NCI-H69 (cell line): Measurements from ENCODE around the gene ACSL6.

ENCODE experiments used
- DNase-seq: peaks from one replicate; lab custom pipeline; 2025; lab: John Stamatoyannopoulos, UW

ACSL6 gene

DNA sequence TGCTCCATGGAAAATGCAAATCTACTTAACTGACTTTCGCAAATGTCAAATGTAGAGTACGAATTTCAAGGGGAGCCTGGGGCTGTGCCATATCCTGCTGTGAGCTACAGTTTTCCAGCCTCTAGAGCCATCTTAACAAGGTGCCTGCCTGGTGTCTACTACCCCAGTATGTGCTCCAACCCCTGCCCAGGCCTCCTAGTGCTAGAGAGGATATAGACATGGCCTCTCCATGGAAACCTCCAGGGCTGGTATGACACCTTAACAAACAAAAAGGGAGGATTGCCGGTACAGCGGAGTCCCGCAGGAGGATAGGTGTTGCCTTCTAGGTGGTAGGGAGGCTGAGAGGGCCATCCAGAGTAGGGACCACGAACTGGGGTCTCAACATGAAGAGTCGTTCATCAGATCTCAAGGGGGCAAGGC is 35.4 kb upstream of the ACSL6 start:
- peak; percentile 17 for DNase-seq

DNA sequence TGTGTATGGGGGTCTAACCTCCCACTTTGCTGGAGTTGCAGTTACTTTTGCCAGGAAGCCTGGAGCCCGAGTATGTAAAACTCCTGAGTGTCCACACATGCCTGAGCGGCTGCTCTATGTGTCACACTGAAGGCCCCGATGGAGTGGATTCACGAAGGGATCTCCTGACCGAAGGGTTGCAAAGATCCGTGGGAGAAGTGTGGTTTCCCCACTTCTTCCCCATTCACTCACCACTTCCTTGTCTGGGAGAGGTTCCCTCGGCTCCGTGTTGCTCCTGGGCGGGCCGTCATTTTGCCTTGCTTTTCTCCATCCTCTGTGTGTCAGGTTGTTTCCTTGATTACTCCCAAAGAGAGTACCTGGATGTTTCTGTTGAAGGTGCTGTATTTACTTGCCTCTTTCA is 32.7 kb upstream of the ACSL6 start:
- DNase-seq: no peak

DNA sequence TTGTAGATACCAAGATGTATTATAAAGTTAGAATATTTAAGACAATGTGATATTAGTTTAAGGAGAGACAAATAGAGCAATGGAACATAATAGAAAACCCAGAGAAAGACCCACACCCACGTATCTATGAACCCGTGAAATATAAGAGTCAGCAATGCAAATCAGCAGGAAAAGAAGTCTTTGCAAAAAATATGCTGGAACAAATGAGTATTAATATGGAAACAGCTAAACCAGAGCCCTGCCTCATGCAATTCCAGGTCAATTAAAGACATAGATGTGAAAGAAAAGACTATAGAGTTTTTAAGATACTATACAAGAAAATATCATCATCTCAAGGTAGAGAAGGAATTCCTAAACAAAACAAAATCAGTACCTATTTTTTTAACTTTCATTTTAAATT is 25.9 kb upstream of the ACSL6 start:
- no peak for DNase-seq

DNA sequence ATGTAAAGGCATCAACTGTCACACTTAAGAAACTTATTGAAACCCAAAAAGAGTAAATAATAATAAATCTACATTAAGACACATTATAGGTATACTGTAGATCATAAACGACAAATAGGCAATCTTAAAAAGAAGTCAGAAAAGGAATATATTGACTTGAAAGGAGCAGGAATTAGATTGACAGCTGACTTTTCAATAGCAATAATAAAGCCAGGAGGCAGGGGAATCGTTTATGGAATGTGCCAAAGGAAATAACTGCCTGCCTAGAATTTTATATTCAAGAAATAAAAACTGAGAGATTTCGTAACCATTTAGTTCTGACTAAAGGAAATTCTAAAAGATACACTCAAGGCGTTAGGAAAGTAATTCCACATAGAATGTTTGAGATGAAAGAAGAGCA is 21.7 kb upstream of the ACSL6 start:
- no peak for DNase-seq

DNA sequence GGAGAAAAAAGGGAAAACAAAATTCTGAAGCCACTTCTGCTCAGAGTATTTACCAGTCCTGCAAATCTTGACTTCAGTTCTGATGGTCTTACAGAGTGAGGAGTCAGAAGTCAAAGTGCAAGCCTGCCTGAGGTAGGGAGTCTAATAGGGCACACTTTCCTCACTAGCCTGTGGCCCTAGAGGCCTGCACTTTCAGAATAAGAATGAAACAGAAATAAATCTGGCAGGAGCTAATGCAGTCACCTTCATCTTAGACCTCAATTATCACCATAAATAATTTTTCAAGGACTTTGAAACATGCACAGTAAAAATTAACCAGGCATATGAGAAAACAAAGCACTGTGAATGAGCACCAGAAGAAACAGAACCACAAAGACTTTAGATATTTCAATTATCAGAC is 20.7 kb upstream of the ACSL6 start:
- DNase-seq: no peak

DNA sequence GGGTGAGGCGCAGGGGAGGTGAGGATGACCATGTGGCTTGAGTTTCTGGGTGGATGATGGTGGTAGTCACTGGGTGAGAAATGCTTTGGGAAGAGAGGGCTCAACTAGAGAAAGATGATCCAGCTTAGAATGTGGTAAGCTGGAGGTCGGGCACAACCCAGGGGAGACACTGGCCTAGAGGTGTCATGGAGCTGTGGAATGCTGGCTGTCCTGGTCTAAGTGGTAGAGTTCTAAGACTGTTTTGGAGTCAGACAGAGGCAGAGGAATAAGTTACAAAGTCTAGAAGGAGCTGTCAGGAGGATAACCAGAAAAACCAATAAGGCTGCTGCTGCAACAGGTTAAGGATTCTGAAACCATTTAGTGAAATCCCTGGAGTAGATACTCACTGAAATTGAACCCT is 19.2 kb upstream of the ACSL6 start:
- no peak for DNase-seq

DNA sequence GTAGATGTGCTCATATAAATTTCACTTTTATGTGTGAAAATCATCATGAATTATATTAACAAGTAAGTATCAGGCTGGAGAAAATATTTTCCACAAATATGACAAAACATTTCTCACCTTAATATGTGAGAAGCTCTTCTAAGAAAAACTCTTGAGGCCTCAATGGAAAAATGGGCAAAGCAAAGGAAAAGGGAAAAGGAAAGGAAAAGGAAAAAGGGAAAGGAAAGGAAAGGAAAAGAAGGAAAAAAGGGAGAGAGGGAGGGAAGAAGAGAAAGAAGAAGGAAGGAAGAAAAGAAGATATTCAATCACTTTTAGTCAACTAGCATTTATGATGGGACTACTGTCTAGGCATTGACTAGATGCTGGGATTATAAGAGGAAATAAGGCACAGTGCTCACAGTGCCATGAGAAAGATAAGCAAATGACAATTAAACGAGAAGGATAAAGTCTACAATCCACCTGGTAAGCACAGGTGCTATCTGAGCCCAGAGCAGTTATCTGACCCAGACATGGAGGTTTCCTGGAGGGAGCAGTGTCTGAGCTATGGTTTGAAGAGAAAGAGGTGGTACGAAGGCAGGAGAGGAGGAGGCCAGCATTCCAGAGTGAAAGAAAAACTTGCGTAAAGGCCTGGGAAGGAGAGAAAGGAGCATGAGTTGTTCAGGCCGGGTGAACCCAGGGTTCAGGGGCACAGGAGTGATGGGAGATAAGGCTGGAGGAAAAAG is 18.3 kb upstream of the ACSL6 start:
- DNase-seq: no peak

DNA sequence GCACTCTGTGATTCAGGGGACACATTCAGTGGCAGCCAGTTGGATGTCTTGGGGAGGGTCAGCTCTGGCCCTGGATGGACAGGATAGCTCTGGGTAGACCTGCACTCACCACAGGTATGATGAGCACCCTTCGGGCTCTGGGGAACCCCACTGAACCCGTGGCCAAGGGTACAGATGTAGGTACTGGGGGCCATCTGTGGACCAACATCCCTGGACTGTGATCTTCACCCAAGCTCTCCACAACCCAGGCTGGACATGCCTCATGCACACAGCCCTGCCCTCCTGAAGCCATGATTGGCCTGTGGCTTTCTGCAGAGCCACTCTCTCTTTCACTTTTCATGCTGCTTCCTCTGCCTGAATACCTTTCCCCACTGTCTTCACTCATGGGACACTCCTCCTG is 15.6 kb upstream of the ACSL6 start:
- no peak for DNase-seq

DNA sequence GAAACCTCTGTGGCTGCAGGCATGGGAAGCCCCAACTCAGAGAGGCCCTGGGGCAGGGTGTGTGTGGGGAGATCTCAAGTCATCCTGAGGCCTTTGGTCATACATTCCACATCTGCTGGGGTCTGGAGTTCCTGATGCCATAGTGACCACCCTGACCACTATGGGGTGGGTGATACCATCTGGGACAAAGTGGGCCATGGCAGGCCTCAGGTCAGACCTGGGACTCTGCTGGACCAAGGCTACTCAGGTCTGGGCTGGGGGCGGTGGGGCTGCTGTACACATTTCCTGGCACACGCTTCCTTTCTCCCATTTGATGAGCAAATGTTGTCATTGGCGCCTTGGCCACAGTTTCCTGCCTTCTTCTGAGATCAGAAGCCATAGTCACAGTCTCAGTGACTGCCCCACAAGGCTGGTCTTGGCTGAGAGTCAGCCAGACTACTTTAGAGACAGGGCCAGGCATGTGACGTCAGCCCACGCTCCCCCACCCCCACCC is 15.1 kb upstream of the ACSL6 start:
- no peak for DNase-seq

DNA sequence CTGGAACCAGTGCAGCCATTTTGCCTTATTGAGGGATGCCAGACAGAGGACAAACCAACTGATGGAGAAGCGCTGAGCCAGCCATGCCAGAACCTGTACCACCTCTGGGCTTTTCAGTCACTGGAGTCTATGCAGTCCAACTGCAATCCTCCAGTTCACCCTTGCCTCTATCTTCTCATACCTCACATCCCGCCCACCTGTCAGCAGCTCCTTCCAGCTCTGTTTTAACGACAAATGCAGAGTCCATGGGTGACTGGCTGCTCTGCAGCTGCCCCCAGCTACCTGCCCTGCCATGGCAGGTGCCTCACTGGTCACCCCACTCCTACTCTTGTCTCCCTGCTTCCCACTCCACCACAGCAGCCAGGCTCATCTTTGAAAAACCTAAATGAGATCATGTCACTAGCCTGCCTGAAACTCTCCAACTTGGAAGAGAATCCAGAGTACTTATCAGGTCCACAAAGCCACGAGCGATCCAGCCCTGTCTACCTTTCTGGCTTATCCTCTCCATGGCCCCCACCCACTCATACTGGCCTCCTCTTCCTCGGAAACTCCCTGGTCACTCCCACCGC is 14.0 kb upstream of the ACSL6 start:
- DNase-seq: no peak

DNA sequence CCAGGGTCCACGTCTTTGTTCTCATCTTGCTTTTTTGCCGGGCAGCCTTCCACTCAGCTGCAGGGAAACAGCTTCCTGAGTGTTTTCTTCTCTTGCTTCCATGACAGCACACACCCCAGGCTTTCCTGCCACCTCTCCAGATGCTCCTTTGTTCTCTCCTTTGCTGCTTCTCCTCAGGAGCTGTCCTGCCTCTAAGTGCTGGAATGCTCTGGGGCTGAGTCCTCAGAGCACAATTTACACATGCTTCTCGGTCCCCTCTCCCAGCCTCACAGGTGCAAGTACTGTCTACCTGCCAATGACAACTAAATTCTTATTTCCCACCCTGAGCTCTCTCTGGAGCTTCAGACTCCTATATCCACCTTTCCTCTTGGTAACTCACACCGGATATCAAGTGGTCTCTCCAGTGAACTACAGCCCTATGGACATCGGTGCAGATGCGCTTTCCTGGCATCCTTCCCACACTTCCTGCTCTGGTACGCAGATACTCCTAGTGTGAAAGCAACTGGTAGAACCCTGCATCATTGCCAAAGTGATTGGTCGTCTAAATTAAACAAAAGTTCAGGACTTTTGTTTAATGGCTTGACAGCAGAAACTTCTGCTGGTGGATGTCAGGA is 13.4 kb upstream of the ACSL6 start:
- peak; percentile 76 for DNase-seq

DNA sequence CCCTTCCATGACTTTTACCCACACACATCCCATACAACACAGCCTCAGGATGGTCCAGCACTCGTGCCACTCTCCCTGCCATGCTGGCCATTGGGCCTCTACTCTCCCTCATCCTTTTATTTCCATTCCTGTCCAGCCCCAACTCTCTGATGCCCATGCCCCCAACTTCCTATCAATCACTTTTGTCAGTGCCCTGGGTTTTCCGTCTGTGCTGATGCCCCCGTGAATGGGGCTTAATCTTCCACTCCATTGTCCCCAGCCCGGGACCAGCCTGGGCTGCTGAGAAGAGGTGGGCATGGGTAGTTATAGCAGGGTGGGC is 12.6 kb upstream of the ACSL6 start:
- no peak for DNase-seq

DNA sequence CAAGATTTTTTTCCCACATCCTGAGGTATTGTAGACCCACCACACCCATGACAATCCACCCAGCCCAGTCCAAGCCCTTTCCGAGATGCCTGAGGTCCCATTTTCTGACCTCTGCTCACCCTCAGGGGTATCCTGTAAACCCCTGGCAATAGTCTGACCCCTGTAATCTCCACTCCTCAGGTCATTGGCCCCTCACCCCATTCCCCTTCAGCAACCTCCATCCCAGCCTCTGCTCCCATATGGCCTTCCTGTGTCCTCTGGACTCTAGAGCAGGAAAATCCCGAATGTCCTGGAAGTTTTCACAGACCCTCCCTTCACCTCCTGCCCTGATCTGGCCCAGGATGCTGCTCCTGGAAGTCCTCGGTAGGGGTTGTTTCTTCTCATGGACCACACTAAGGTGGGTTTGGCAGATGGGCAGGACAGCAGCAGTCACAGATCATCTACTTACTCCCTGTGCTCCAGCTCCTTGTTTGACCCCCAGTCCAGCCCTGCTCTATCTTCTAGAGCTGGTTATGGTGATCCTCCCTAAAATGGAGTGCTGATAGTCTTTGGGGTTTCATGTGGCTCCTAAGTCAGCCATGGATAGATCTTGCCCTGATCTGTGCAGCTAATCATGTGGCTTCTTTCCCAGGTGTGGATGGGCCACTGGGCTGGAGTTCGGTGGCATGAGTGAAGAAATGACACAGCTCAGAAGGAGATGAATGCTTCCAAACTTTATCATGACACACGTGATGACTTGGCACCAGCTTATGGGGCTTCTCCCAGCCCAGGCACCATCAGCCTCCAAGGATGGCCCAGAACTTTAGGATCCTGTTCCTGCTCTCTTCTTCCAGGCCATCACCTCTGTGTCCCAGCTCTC is 12.0 kb upstream of the ACSL6 start:
- no peak for DNase-seq

DNA sequence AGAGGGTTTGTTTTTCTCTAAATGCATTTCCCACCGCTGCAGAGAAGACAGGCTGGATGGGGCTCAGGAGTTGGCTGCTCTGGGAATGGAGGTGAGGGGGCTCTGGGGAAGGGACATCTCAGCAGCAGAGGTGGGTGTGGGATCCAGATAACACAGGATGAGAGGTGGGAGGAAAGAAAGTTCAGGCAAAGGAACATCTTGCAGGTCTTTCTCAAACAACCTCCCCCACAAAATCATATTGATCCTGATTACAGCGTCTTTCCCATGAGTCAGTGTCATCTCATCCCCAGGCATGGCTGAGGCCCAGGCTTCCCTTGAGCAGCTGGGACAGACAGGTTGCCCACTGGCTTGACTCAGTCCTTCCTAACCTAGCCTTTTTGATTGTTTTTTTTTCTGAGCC is 11.3 kb upstream of the ACSL6 start:
- DNase-seq: no peak

DNA sequence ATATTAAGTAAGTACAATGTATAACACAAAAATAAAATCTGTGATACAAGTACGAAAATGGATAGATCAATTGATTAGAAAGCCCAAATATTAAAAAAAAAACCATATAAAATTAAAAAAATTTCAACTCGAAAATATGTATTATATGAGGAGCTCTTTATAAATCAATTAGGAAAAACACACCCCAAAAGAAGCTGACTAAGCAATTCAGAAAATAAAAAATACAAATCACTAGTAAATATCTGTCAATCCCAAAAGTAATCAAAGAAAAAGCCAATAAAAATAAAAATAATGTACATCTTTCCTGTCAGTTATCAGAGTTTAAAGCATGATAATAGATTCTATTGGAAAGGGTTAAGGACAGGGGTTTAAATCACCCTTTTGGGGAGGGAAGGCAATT is 10.2 kb upstream of the ACSL6 start:
- no peak for DNase-seq

DNA sequence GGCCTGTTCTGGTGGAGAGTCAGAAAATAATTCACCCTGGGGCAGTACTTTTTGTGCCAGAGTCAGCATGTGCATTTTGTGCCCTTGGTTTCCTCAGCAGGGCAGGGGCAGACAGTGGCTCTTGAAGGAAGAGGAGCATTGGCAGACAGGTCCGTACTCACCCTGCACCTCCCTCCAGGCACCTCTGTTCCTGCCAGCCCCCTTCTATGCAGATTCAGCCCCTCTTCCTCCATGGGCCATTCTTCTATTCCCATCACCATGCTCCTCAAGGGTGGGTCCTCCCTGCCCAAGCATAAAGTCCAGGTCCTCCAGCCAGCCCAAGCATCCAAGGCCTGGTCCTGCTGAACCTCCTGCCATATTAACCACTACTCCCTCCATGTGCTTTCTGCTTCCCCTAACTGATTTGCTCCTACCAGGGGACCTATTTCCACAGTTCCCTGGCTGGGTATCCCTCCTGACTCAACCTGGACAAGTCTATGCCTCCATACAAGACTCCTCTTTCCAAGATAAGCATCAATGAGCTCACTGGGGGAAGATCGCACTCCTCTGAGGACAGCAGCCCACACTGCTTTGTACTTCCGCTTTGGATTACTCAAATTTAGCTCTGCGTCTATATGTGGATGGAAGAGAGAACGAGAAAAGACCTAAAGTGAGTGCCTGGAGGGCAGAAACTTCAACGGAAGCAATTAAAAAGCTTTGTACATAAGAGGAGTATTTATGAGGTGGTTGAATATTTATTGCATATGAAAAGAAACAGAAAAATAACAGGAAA is 9.3 kb upstream of the ACSL6 start:
- peak; percentile 16 for DNase-seq

DNA sequence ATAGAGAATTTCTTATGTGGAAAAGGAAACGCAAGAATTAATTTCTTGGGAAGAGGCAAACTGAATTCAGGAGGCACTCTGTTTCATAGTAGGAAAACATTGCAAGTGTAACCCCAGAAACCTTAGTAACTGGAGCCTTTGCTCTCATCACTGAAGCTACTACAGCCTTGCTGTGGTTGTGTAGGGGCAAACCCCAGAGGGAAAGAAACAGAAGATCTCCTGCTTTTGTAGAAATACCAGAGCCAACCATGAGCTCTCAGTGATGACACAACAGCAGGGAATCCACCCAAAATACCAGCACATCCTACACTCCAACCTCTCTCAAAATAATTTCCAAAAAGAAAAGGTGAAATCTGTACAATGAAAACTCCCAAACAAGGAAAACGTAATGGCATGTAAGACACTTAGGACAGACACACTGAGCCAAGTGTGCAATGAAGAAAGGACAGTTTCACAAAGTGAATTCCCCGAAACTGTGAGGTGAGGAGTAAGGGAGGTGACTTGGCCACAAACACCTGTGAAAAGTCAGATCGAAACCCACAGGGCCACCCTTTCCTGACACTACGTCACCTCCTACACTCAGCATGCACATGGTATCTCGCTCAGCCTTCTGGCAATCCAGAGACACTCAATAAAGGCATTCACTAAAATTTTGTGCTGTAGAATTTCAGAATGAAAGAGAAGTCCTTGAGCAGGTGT is 8.5 kb upstream of the ACSL6 start:
- no peak for DNase-seq

DNA sequence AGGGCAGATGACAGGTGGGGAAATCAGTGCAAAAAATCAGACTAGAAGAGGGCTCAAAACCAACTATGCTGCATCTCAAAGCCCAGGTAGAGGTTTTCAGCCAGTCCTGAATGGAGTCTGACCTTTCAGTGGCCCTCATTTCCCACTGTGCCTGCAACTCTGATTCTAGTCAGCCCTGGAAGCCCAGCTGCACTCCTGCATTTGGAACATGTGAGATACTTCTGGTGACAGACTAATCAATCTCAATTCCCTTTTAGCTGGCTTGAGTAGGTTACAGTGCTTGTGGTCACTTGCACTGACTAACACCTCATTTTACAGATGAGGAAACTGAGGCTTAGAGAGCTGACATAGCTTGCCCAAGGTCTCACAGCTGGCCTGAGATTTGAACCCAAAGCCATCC is 7.9 kb upstream of the ACSL6 start:
- DNase-seq: no peak

DNA sequence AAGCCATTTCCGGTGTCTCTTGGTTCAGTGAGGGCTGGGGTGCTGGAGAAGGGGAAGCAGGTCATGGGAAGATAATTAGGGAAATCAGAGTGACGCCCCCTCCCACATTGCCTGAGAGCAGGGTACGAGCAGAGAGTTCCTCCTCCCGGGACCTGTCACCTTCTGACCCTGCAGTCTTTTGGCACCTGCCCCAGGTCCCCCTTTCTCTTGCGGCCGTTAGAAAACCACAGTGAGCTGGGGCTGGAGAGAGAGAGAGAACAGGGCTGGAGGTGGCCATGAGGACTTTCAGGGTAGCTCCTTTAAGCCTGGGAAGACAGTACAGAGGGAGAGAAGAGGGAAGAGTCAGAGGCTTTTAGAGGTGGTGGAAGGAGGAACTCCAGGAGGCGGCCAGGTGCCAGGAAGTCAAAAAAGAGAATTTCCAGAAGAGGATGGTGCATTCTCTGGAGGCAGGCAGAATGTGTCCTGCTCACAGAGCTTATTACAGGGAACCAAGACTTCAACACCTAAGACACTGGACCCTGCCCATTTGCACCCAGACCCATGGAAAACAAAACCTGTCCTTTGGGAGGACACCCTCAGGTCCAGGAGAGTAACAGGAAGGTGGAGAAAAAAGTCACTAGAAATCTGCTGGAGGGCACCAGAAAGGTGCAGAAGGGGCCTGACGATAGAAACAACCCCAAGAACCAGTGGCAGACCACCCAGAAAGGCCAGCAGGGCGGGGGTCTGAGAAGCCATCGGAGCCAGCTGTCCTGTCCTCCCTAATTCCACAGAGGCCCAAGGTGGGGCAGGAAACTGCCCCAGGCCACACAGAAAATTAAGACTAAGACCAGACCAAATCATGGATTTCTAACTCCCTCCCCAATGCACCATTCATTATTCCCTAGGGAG is 6.5 kb upstream of the ACSL6 start:
- DNase-seq: peak; percentile 50

DNA sequence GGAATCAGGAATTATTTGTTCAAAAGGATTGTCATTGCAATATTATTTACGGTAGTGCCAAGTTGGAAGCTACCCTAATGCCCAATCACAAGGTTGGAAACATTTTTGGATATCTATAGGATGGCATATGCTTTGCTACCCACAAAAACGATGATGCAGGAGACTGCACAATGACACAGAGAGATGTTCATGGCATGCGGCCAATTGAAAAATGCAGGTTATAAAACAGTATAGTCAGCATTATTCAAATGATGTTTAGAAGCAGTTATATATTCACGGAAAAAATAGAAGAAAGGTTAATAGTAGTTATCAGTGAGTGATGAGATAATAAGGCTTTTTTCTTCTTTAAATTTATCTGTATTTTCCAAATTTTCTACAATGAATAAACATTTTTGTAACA is 5.9 kb upstream of the ACSL6 start:
- DNase-seq: peak; percentile 59
